HG03558 (cell line): ENCODE data around the gene PPARA.

ENCODE experiments used
- ATAC-seq: cut with Tn5 transposase; IDR thresholded peaks from one replicate; pipeline ENCODE4 v1.9.1; 2021; ENCODE audit warnings: moderate number of reproducible peaks; ENCODE audit not compliant: unreplicated experiment; ENCODE audit errors: extremely low read depth

Gene PPARA

DNA sequence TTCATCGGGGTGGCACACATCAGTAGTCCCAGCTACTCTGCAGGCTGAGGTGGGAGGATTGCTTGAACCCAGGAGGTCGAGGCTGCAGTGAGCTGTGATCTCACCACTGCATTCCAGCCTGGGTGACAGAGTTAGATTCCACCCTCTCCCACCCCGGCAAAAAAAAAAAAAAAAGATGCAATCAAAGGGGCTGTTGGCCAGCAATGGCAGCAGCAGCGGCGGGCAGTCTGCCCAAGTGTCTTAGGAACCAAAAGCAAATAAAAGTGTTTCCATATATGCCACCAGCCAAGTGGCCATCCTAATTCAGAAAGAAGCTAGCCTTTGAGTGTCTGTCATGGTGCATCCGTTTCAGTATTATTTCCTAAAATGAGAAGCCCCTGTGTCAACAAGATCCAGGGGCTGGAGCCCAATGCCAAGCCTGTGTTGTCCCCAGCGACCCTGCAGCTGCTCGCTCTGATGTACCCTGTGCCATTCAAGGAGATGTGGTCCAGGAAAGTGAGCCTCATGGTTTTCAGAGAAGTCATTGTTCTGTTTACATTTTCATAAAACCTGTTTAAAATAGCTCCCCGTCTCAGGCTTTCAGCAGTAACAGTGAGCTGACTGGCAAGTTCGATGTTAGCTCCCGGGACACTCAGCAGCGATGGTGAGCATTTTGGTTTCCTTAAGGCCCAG lies 87.3 kb downstream of the PPARA start:
- no peak for ATAC-seq

GRCh38 chr22:46238541-46238940 lies 88.2 kb downstream of the PPARA start:
- ATAC-seq, result no peak

DNA sequence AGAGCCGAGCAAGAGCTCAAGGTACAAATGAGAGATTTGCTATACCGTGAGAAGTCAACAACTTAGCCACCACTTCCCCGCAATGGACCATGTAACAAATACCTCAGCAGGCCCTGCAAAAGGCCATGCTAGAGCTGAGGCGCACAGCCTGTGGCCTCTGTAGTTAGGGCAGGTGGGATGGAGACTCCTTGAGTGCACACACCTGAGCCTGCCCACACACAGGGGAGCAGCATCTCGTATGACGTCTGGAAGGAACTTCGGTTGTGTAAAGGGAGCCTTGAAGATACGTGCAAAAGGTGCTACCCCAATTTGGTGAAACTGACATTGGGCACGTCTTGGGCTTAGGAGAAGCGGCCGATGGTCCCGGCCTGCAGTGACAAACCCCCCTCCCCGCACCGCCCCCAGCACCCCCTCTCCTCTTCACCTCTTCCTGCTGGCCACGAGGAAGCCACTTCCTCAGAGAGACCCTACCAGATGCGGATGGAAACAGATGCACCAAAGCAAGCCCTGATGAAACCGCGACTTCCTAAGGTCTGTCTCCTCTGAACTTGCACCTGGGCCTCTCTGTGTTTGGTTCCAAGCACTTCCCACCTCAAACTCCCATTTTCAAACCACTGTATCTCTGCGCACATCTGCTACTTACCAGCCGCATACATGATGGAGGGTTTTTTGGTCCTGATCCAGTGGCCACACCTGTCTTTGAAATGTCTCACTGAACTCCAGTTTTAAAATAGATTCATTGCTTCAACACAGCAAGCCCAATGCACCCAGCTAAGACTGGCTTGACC lies 89.1 kb downstream of the PPARA start:
- no peak for ATAC-seq

GRCh38 chr22:46240073-46240472 lies 89.7 kb downstream of the PPARA start:
- ATAC-seq, result no peak

- ATAC-seq, result no peak
These were observed 90.2 kb downstream of the PPARA start for GRCh38 chr22:46240506-46240905.

DNA sequence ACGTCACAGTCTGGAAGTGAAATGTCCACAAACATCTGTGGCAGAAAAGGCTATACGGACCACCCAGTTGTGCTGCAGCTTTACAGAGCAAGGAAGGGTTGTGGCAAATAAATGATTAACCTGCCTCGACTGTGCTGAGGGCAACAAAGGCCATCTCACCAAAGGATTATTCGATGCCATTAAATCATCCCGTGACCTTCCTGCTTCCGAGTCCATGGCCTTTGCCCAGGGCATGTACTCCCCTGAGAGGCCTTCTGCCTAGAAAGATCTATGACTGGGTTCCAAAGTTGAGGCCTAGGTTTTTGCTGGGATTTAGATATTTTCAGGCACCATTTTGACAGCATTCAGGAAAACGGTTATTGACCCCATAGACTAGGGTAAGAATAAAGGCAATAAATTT lies 90.6 kb downstream of the PPARA start:
- ATAC-seq, result no peak

GRCh38 chr22:46241396-46242007 lies 91.2 kb downstream of the PPARA start:
- ATAC-seq, result no peak

GRCh38 chr22:46242076-46242475 lies 91.8 kb downstream of the PPARA start:
- ATAC-seq, result no peak

DNA sequence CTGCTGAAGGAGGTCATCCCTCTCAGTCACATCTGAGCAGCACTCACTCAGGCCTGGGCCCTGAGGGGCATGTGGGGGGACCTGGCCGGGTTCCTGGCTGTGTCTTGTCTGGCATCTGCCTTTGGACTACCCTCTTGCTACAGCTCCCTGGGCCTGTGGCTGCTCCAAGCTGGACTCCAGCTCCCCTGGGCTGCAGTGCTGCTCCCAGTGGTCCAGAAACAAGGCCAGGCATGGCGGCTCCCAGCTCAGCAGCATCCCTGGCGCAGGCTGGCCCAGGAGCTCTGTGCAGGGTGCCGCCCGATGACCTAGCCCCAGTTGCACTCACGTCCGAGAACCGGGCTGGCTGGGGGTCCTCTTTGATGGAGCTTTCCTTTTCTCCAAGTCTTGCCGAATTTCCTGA lies 94.4 kb downstream of the PPARA start:
- ATAC-seq, result no peak

DNA sequence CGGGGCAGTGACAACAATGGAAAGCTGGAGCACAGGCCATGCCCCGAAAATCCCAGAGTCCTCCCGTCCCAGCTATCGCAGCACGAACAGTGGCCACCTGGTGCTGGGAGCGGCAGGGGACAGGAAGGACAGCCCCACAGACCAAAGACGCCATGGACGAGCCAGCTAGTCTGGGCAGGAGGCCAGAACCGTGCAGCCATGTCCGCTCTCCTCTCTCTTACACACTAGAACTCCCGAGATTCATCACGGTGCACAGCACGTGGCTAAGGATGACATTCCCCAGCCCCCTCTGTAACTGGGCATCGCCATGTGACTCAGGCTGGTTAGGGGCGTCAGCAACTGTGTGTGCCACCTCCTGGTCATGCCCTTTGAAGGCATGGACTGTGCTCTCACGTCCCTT lies 95.2 kb downstream of the PPARA start:
- ATAC-seq, result no peak

- ATAC-seq, result no peak
These were observed 95.9 kb downstream of the PPARA start for GRCh38 chr22:46246178-46246577.

DNA sequence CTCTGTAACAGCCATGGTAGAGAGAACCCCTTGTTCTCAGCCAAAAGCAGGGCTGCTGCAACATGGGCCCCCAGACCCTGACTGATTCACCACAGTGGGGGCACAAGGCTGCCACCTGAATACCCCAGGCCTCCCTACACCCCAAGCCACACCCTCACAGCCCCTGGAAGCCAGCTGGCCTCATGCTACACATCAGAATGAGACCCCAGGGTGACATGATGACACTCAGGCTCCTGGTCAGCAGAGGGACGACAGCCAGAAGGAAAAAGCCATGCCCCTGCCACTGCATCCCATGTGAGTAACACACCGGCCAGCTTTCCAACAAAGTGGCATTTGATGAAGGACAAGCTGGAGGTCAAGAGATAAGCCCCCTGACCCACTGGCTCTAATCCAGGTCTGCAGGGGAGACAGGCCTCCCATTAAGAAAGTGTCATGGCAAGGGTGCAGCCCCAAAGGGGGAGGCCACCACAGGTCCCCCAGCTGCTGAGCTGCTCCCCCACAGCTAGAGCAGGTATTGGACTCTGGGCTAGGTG lies 97.2 kb downstream of the PPARA start:
- no peak for ATAC-seq

GRCh38 chr22:46250035-46250782 lies 99.9 kb downstream of the PPARA start, which contains the start of gene CDPF1:
Gene CDPF1, minus strand, starts transcription at chr22:46250293. Its CDS starts 2,009 bp downstream, at chr22:46248284.
- ATAC-seq, result peak; percentile 81

GRCh38 chr22:46250783-46251125 lies 100.4 kb downstream of the PPARA start:
- no peak for ATAC-seq

GRCh38 chr22:46251266-46251665 lies 100.9 kb downstream of the PPARA start:
- ATAC-seq, result no peak

- ATAC-seq, result no peak
These were observed 101.6 kb downstream of the PPARA start for GRCh38 chr22:46251816-46252380.

- ATAC-seq, result no peak
These were observed 106.1 kb downstream of the PPARA start for GRCh38 chr22:46256358-46256958.

- no peak for ATAC-seq
These were observed 109.0 kb downstream of the PPARA start for GRCh38 chr22:46259374-46259773.

- ATAC-seq, result no peak
These were observed 109.7 kb downstream of the PPARA start for GRCh38 chr22:46260038-46260437.
